Neural progenitor cell (in vitro differentiated cells): ENCODE results near the gene PSTPIP1.

ENCODE experiments used
- CTCF ChIP-seq: fragments of 200-600 bp; sonication (generic); IDR thresholded peaks from 2 replicates; pipeline ENCODE4 v1.5.1; 2017; ENCODE audit warnings: antibody characterized with exemption, mild to moderate bottlenecking
- EZH2 ChIP-seq: fragments of 200-600 bp; sonication (generic); IDR thresholded peaks from 2 replicates; pipeline ENCODE4 v1.6.1; 2017; ENCODE audit warnings: antibody characterized with exemption, mild to moderate bottlenecking, moderate library complexity
- EZH2phosphoT487 ChIP-seq: fragments of 200-600 bp; sonication (generic); IDR thresholded peaks from 2 replicates; pipeline ENCODE4 v1.6.1; 2017; ENCODE audit warnings: antibody characterized with exemption

DNA sequence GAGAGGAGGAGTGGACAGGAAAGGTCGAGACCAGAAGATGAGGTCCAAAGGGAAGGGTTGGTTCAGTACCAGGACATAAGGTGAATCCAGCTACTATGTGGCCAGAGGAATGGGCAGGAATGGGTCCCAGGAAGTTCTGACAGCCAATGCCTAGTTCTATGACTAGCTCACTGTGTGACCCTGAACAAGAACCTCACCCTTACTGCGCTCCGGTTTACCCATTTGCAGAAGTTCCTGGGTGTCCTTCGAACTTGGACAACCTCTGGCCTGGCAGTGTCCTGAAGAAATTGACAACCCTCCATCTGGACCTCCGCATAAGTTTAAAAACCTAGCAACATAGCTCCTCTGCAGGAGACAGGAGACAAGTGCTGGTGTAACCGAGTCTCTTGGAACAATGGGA lies 12.2 kb upstream of the PSTPIP1 start:
- TF ChIP-seq CTCF, result no peak
- TF ChIP-seq EZH2phosphoT487, result no peak
- TF ChIP-seq EZH2, result no peak
